Fibroblast of skin of right quadriceps (primary cell): ENCODE data around the gene NUTM2B.
"Not testable (repeated sequence)": the region's sequence is repeated elsewhere in the genome, so short reads cannot be mapped to it uniquely, and the experiment has no call there.

ENCODE experiments used
- DNase-seq: peaks from one replicate; pipeline ENCODE4 v3.0.0-alpha.2; 2013

NUTM2B gene

GRCh38 chr10:79744844-79745243 is 41.8 kb downstream of the NUTM2B start:
- DNase-seq, result not testable (repeated sequence)

GRCh38 chr10:79748510-79748909 is 45.5 kb downstream of the NUTM2B start:
- not testable (repeated sequence) for DNase-seq

- DNase-seq, result not testable (repeated sequence)
Observed at GRCh38 chr10:79753601-79754000, 50.6 kb downstream of the NUTM2B start.

GRCh38 chr10:79758297-79758993 is 55.4 kb downstream of the NUTM2B start:
- DNase-seq, result not testable (repeated sequence)
